ENCODE measurements around the gene ZBTB11. TPM values are rescaled to one million over a fixed set of nuclear protein-coding genes. Genes with fewer than 3 reads are reported as not detected.
"Not testable (repeated sequence)": the region's sequence is repeated elsewhere in the genome, so short reads cannot be mapped to it uniquely, and the experiment has no call there.

Gene ZBTB11
- total RNA-seq, 1 donor from 2014 or later = 10.3 TPM

GRCh38 chr3:101611023-101611422, 65.9 kb downstream of the ZBTB11 start:
- intact Hi-C loops (cut with micrococcal nuclease) = no loop called here
- no peak for TF ChIP-seq CTCF (IDR thresholded peaks at IDR 0.05; ENCODE audit: borderline replicate concordance)
- H3K4me3 ChIP-seq = no peak overlapping the region
- no peaks in the 10 kb centered on the region for H3K4me1 ChIP-seq
- no peak overlapping the region for H3K27ac ChIP-seq (replicated peaks)
- no peak for DNase-seq
- H3K9me3 ChIP-seq (replicated peaks) = no peaks in the 10 kb centered on the region
- no peaks in the 10 kb centered on the region for H3K27me3 ChIP-seq (ENCODE audit: low read depth)
- H3K36me3 ChIP-seq = no peaks in the 10 kb centered on the region

DNA sequence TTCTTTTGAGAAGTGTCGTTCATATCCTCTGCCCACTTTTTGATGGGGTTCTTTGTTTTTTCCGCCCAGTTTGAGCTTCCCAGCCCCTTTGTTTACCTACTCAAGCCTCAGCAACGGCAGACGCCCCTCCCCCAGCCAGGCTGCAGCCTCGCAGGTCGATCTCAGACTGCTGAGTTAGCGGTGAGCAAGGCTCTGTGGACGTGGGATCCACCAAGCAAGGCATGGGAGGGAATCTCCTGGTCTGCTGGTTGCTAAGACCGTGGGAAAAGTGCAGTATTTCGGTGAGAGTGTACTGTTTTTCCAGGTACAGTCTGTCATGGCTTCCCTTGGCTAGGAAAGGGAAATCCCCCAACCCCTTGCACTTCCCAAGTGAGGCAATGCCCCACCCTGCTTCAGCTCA, 71.5 kb downstream of the ZBTB11 start:
- H3K27ac ChIP-seq (replicated peaks); DNase-seq; intact Hi-C loops (cut with micrococcal nuclease); H3K4me1 ChIP-seq; H3K27me3 ChIP-seq (ENCODE audit: low read depth); H3K36me3 ChIP-seq; H3K9me3 ChIP-seq (replicated peaks); H3K4me3 ChIP-seq: not testable (repeated sequence)

DNA sequence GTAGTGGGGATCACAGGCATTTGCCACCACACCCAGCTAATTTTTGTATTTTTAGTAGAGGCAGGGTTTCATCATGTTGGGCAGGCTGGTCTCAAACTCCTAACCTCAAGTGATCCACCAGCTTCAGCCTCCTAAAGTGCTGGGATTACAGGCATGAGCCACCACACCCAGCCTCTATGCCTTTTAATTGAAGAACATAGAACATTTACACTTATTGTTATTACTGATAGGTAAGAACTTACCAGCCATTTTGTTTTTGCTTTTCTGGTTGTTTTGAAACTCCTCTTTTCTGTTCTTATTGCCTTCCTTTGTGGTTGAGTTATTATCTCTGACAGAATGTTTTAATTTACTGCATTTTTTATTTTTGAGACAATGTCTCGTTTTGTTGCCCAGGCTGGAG, 73.7 kb downstream of the ZBTB11 start:
- Histone ChIP-seq H3K27me3 (ENCODE audit: low read depth) (no peaks in the 10 kb centered on the region), H3K36me3 (no peaks in the 10 kb centered on the region), H3K9me3 (replicated peaks) (no peaks in the 10 kb centered on the region), H3K4me3 (no peak overlapping the region), H3K4me1 (no peaks in the 10 kb centered on the region), H3K27ac (replicated peaks) (no peak overlapping the region)
- DNase-seq = no peak
- intact Hi-C loops (cut with micrococcal nuclease) = no loop called here
- TF ChIP-seq CTCF (IDR thresholded peaks at IDR 0.05; ENCODE audit: borderline replicate concordance) = no peak

DNA sequence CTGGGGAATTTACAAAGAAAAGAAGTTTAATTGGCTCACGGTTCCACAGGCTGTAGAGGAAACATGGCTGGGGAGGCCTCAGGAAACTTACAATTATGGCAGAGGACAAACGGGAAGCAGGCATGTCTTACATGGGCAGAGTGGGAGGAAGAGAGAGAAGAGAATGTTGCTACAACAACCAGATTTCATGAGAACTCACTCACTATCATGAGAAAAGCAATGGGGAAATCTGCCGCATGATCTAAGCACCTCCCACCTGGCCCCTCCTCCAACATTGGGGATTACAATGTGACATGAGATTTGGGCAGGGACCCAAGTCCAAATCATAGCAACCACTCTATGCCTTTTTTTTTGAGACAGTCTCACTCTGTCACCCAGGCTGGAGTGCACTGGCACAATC, 74.2 kb downstream of the ZBTB11 start:
- intact Hi-C loops (cut with micrococcal nuclease) = no loop called here

More for the DNA sequence above, 74.2 kb downstream of the ZBTB11 start:
- no peak for TF ChIP-seq CTCF (IDR thresholded peaks at IDR 0.05; ENCODE audit: borderline replicate concordance)
- H3K36me3 ChIP-seq = no peaks in the 10 kb centered on the region
- H3K4me3 ChIP-seq = no peak overlapping the region
- DNase-seq = no peak
- no peaks in the 10 kb centered on the region for H3K9me3 ChIP-seq (replicated peaks)
- no peak overlapping the region for H3K27ac ChIP-seq (replicated peaks)
- H3K27me3 ChIP-seq (ENCODE audit: low read depth) = no peaks in the 10 kb centered on the region
- H3K4me1 ChIP-seq = no peaks in the 10 kb centered on the region

Other genes with a start within 250 kb of the ZBTB11 start
- 8.7 TPM for gene SENP7, start 163.9 kb downstream of the ZBTB11 start, total RNA-seq
- gene TRMT10C, start 115.3 kb downstream of the ZBTB11 start, total RNA-seq = 30.3 TPM
- 121 TPM for gene PCNP, start 103.0 kb downstream of the ZBTB11 start, total RNA-seq
- gene RPL24, start 9.6 kb upstream of the ZBTB11 start, total RNA-seq = 770 TPM
- gene CEP97, start 47.5 kb upstream of the ZBTB11 start, total RNA-seq = 5.9 TPM
- 47.9 TPM for gene NXPE3, start 102.1 kb upstream of the ZBTB11 start, total RNA-seq
- 15.0 TPM for gene NFKBIZ, start 172.4 kb upstream of the ZBTB11 start, total RNA-seq